ENCODE data around the gene NIPSNAP2.
"Not testable (repeated sequence)": the region's sequence is repeated elsewhere in the genome, so short reads cannot be mapped to it uniquely, and the experiment has no call there.

Gene NIPSNAP2

GRCh38 chr7:56048763-56049162, 84.4 kb downstream of the NIPSNAP2 start:
- not testable (repeated sequence) for DNase-seq

All from fibroblast of skin of right quadriceps (primary cell).